ENCODE measurements around the gene BID. TPM values are rescaled to one million over a fixed set of nuclear protein-coding genes. Genes with fewer than 3 reads are reported as not detected.

BID gene
- total and polyA plus RNA-seq, 10 of the 15 experiments (the other 5 are each of a cell fraction or from before 2014, with no cell fraction given), result 7.9 to 241 (median 136) TPM

DNA sequence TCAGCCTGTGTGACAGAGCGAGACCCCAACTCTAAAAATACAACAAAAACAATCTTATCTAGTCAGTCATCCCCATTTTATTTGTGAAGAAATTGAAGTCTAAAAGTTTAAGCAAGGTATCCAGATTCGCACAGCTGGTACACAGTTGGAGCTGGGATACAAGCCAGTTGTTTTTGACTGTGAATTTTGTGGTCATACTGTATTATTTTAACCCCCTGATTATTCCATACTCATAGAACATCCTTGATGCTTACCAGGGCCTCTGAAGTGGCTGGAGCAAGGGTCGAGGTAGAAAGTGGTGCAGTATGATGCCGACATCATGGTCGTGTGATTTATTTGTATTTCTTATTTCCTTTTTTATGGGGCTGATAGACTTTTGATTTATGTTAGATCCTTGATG is 50.0 kb downstream of the BID start (continued):
- TF ChIP-seq, protein P1, sequence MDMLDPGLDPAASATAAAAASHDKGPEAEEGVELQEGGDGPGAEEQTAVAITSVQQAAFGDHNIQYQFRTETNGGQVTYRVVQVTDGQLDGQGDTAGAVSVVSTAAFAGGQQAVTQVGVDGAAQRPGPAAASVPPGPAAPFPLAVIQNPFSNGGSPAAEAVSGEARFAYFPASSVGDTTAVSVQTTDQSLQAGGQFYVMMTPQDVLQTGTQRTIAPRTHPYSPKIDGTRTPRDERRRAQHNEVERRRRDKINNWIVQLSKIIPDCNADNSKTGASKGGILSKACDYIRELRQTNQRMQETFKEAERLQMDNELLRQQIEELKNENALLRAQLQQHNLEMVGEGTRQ (IDR thresholded peaks at IDR 0.05; ENCODE audit: borderline replicate concordance, low read depth, low read length), result no peak
- TF ChIP-seq GABPA (IDR thresholded peaks at IDR 0.05; ENCODE audit: low read depth) (no peak), SIX5 (IDR thresholded peaks at IDR 0.05; ENCODE audit: low read depth, low read length, severe bottlenecking) (no peak), CREB1 (IDR thresholded peaks at IDR 0.05; ENCODE audit: low read depth) (no peak), HDGF (IDR thresholded peaks at IDR 0.05) (no peak), E2F8 (IDR thresholded peaks at IDR 0.05; ENCODE audit: low read depth, partially characterized antibody) (no peak), NFYA (IDR thresholded peaks at IDR 0.05; ENCODE audit: borderline replicate concordance, low read depth, low read length) (no peak)

- Histone ChIP-seq H3K36me3 (ENCODE audit: control insufficient read depth in 2 of 2, insufficient read depth in 2 of 2, low read length in 1 of 2) (no peaks in the 10 kb centered on the region), H3K9me3 (replicated peaks; ENCODE audit: control insufficient read depth, insufficient read depth, low read length) (no peaks in the 10 kb centered on the region), H3K27ac (ENCODE audit: control insufficient read depth, insufficient read depth) (no peak overlapping the region), H3K4me1 (ENCODE audit: control insufficient read depth, insufficient read depth, low read length) (no peaks in the 10 kb centered on the region), H4K20me1 (ENCODE audit: control insufficient read depth, insufficient read depth) (no peaks in the 10 kb centered on the region), H2AFZ (ENCODE audit: control insufficient read depth, low read depth, low read length) (no peak overlapping the region), H3K27me3 (replicated peaks in 1 of 2; ENCODE audit: control insufficient read depth in 2 of 2, insufficient read depth in 2 of 2, low read length in 1 of 2) (no peaks in the 10 kb centered on the region), H3K4me2 (ENCODE audit: control insufficient read depth, insufficient read depth) (no peak overlapping the region), H3K9ac (ENCODE audit: control insufficient read depth, insufficient read depth, low read length) (no peak overlapping the region), H3K4me3 (no peak overlapping the region), H3K79me2 (ENCODE audit: control insufficient read depth, insufficient read depth, low read length) (no peaks in the 10 kb centered on the region)
- FAIRE-seq (no peak), ATAC-seq (no peak), DNase-seq (ENCODE audit: low read depth, low spot score) (no peak)
- BruUV-seq (replicated peaks), result no TSS peak
- ChIA-PET CTCF (no interaction called here), RAD21 (ENCODE audit: unreplicated experiment) (no interaction called here), POLR2A (no interaction called here), SMC1A (ENCODE audit: uncharacterized antibody, unreplicated experiment) (no interaction called here)
- WGBS (ENCODE audit: insufficient coverage, insufficient replicate concordance, low lambda C conversion rate, missing lambda C conversion rate), result 91% methylated on average over 5 of the region's 5 CpGs
- in situ Hi-C loops (cut with MboI) (no loop called here), intact Hi-C loops (cut with micrococcal nuclease; ENCODE audit: unreplicated experiment) (no loop called here)
- TF ChIP-seq PML (IDR thresholded peaks at IDR 0.05; ENCODE audit: low read length) (no peak), RUNX3 (IDR thresholded peaks at IDR 0.05; ENCODE audit: low read length) (no peak), GABPA (IDR thresholded peaks at IDR 0.05; ENCODE audit: low read depth) (no peak), MEF2B (IDR thresholded peaks at IDR 0.05; ENCODE audit: partially characterized antibody, poor library complexity, severe bottlenecking) (no peak), POU2F2 (IDR thresholded peaks at IDR 0.05; ENCODE audit: borderline replicate concordance, low read depth, low read length) (no peak)
- TF ChIP-seq, protein P2, sequence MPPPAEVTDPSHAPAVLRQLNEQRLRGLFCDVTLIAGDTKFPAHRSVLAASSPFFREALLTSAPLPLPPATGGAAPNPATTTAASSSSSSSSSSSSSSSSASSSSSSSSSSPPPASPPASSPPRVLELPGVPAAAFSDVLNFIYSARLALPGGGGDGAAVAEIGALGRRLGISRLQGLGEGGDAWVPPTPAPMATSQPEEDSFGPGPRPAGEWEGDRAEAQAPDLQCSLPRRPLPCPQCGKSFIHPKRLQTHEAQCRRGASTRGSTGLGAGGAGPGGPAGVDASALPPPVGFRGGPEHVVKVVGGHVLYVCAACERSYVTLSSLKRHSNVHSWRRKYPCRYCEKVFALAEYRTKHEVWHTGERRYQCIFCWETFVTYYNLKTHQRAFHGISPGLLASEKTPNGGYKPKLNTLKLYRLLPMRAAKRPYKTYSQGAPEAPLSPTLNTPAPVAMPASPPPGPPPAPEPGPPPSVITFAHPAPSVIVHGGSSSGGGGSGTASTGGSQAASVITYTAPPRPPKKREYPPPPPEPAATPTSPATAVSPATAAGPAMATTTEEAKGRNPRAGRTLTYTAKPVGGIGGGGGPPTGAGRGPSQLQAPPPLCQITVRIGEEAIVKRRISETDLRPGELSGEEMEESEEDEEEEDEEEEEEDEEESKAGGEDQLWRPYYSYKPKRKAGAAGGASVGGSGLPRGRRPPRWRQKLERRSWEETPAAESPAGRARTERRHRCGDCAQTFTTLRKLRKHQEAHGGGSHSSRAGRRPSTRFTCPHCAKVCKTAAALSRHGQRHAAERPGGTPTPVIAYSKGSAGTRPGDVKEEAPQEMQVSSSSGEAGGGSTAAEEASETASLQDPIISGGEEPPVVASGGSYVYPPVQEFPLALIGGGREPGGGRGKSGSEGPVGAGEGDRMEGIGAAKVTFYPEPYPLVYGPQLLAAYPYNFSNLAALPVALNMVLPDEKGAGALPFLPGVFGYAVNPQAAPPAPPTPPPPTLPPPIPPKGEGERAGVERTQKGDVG (CRISPR knock-in tag; IDR thresholded peaks at IDR 0.05), result no peak
- TF ChIP-seq, protein P3, sequence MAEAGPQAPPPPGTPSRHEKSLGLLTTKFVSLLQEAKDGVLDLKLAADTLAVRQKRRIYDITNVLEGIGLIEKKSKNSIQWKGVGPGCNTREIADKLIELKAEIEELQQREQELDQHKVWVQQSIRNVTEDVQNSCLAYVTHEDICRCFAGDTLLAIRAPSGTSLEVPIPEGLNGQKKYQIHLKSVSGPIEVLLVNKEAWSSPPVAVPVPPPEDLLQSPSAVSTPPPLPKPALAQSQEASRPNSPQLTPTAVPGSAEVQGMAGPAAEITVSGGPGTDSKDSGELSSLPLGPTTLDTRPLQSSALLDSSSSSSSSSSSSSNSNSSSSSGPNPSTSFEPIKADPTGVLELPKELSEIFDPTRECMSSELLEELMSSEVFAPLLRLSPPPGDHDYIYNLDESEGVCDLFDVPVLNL (IDR thresholded peaks at IDR 0.05; ENCODE audit: low read depth, low read length), result no peak
Measured at GRCh38 chr22:17719911-17720310, 54.4 kb downstream of the BID start.

Data from GM12878 (cell line).